ENCODE measurements around the gene FGF8.

The FGF8 gene

GRCh38 chr10:101816376-101816775 is 40.5 kb upstream of the FGF8 start:
- ATAC-seq, result no peak
- TF ChIP-seq ISL1 (CRISPR knock-in tag; IDR thresholded peaks at IDR 0.05), result no peak
- TF ChIP-seq ZNF70 (CRISPR knock-in tag; IDR thresholded peaks at IDR 0.05), result no peak
- TF ChIP-seq POU6F1 (CRISPR knock-in tag; IDR thresholded peaks at IDR 0.05; ENCODE audit: borderline replicate concordance, low read depth), result no peak
- no peak for TF ChIP-seq ZC3H10 (CRISPR knock-in tag; IDR thresholded peaks at IDR 0.05)
- TF ChIP-seq ZNF8 (CRISPR knock-in tag; IDR thresholded peaks at IDR 0.05), result no peak
- TF ChIP-seq GLIS3 (CRISPR knock-in tag; IDR thresholded peaks at IDR 0.05), result no peak
- no peak for TF ChIP-seq TCF4 (CRISPR knock-in tag; IDR thresholded peaks at IDR 0.05; ENCODE audit: borderline replicate concordance)
- TF ChIP-seq PATZ1 (CRISPR knock-in tag; IDR thresholded peaks at IDR 0.05; ENCODE audit: borderline replicate concordance), result no peak
- TF ChIP-seq CSDC2 (CRISPR knock-in tag; IDR thresholded peaks at IDR 0.05), result no peak
- TF ChIP-seq ARNTL (CRISPR knock-in tag; IDR thresholded peaks at IDR 0.05; ENCODE audit: borderline replicate concordance, low read depth), result no peak
- TF ChIP-seq BACH2 (CRISPR knock-in tag; IDR thresholded peaks at IDR 0.05; ENCODE audit: borderline replicate concordance), result no peak
- TF ChIP-seq TOX (CRISPR knock-in tag; IDR thresholded peaks at IDR 0.05; ENCODE audit: borderline replicate concordance), result no peak
- TF ChIP-seq CSRNP3 (CRISPR knock-in tag; IDR thresholded peaks at IDR 0.05), result no peak; the same call in 1 of the 2 replicates
- TF ChIP-seq TSHZ2 (CRISPR knock-in tag; IDR thresholded peaks at IDR 0.05), result no peak
- no peak for TF ChIP-seq OSR1 (CRISPR knock-in tag; IDR thresholded peaks at IDR 0.05)
- no peak for TF ChIP-seq ESRRG (CRISPR knock-in tag; IDR thresholded peaks at IDR 0.05)

GRCh38 chr10:101814466-101815071 is 38.7 kb upstream of the FGF8 start:
- no peak for TF ChIP-seq ARNTL (CRISPR knock-in tag; IDR thresholded peaks at IDR 0.05; ENCODE audit: borderline replicate concordance, low read depth)

GRCh38 chr10:101812606-101813005 is 36.7 kb upstream of the FGF8 start:
- no peak for ATAC-seq
- TF ChIP-seq CSRNP3 (CRISPR knock-in tag; IDR thresholded peaks at IDR 0.05) (no peak), RARB (CRISPR knock-in tag; IDR thresholded peaks at IDR 0.05) (no peak), ISL1 (CRISPR knock-in tag; IDR thresholded peaks at IDR 0.05) (no peak), PPARA (CRISPR knock-in tag; IDR thresholded peaks at IDR 0.05; ENCODE audit: borderline replicate concordance) (no peak), ZFP3 (CRISPR knock-in tag; IDR thresholded peaks at IDR 0.05) (no peak), ARNTL (CRISPR knock-in tag; IDR thresholded peaks at IDR 0.05; ENCODE audit: borderline replicate concordance, low read depth) (no peak), OSR1 (CRISPR knock-in tag; IDR thresholded peaks at IDR 0.05) (no peak), SNAI2 (CRISPR knock-in tag; IDR thresholded peaks at IDR 0.05) (no peak), TSHZ2 (CRISPR knock-in tag; IDR thresholded peaks at IDR 0.05) (no peak), BACH2 (CRISPR knock-in tag; IDR thresholded peaks at IDR 0.05; ENCODE audit: borderline replicate concordance) (no peak), TCF4 (CRISPR knock-in tag; IDR thresholded peaks at IDR 0.05; ENCODE audit: borderline replicate concordance) (no peak), CREB5 (CRISPR knock-in tag; IDR thresholded peaks at IDR 0.05; ENCODE audit: low read depth) (no peak), ESRRG (CRISPR knock-in tag; IDR thresholded peaks at IDR 0.05) (no peak), ZNF70 (CRISPR knock-in tag; IDR thresholded peaks at IDR 0.05) (no peak), ZNF565 (CRISPR knock-in tag; conservative IDR thresholded peaks at IDR 0.05; ENCODE audit: low read depth) (no peak), CSDC2 (CRISPR knock-in tag; IDR thresholded peaks at IDR 0.05) (no peak), ZC3H10 (CRISPR knock-in tag; IDR thresholded peaks at IDR 0.05) (no peak)

More at GRCh38 chr10:101814466-101815071, 38.7 kb upstream of the FGF8 start:
- no peak for ATAC-seq
